Mucosa of stomach (tissue), 1 donor: ENCODE data around the gene CRYBG3.

ENCODE experiments used
- H3K27me3 ChIP-seq: one replicate; pipeline ENCODE4 v1.7.0; 2013; ENCODE audit warnings: mild to moderate bottlenecking, low read length; ENCODE audit not compliant: control insufficient read depth, insufficient read depth
- H3K36me3 ChIP-seq: one replicate; pipeline ENCODE4 v1.7.0; 2013; ENCODE audit warnings: low read length; ENCODE audit not compliant: control insufficient read depth, insufficient read depth
- H3K4me1 ChIP-seq: one replicate; pipeline ENCODE4 v1.7.0; 2013; ENCODE audit warnings: mild to moderate bottlenecking, low read length; ENCODE audit not compliant: control insufficient read depth, insufficient read depth
- H3K4me3 ChIP-seq: one replicate; pipeline ENCODE4 v1.7.0; 2013; ENCODE audit warnings: low read length
- H3K9ac ChIP-seq: one replicate; pipeline ENCODE4 v1.7.0; 2013; ENCODE audit warnings: mild to moderate bottlenecking, low read length, moderate library complexity
- H3K9me3 ChIP-seq: one replicate; pipeline ENCODE4 v1.7.0; 2013; ENCODE audit warnings: mild to moderate bottlenecking, low read length, moderate library complexity; ENCODE audit not compliant: control insufficient read depth
- donor health status: Pancreatic carcinoma.

The CRYBG3 gene

DNA sequence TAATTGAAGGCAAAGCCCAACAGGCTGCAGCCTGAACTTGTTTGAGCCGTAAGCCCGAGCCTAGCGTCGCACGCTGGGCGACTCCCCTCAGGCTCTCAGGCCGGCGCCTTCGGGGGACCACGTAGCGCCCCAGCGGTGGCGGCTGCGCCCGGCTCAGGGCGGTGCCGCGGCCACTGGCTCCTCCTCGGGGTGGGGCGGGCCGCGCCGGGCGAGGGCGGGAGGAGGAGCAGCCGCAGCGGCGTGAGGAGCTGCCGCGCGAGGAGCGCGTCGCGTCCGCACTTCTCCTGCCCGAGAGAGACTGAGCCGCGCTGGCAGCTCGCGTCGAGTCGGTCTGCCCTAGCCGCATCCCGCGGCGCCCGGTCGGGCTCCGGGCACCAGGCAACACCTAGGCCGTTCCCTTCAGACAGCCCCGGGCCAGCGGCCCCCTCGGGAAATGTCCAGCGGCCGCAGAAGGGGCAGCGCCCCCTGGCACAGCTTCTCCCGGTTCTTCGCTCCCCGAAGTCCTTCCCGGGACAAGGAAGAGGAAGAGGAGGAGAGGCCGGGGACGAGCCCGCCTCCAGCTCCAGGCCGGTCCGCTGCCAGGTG is at the start of gene CRYBG3:
TSS of gene CRYBG3 (plus strand) at position 238 of the 585 bp plus-strand sequence. CDS start at position 434, 196 bp downstream.
- no peaks in the 10 kb centered on the region for H3K9me3 ChIP-seq

DNA sequence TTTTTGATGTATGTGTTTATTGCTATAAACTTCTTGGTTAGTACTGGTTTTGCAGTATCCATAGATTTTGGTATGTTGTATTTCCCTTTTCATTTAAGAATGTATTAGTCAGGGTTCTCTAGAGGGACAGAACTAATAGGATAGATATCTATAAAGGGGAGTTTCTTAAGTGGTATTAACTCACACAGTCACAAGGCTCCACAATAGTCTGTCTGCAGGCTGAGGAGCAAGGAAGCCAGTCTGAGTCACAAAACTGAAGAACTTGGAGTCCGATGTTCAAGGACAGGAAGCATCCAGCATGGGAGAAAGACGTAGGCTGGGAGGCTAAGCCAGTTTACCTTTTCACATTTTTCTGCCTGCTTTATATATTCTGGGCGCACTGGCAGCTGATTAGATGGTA is 48.9 kb upstream of the CRYBG3 start:
- Histone ChIP-seq H3K36me3 (no peaks in the 10 kb centered on the region), H3K9ac (no peak overlapping the region), H3K9me3 (no peaks in the 10 kb centered on the region), H3K4me3 (no peak overlapping the region), H3K4me1 (no peaks in the 10 kb centered on the region), H3K27me3 (no peaks in the 10 kb centered on the region)

More for the DNA sequence above, at the start of gene CRYBG3:
- no peaks in the 10 kb centered on the region for H3K27me3 ChIP-seq
- no peaks in the 10 kb centered on the region for H3K36me3 ChIP-seq
- peak within 1 kb of the TSS; percentile 68 for H3K9ac ChIP-seq
- peak within 1 kb of the TSS; percentile 76 for H3K4me3 ChIP-seq
- no peaks in the 10 kb centered on the region for H3K4me1 ChIP-seq

DNA sequence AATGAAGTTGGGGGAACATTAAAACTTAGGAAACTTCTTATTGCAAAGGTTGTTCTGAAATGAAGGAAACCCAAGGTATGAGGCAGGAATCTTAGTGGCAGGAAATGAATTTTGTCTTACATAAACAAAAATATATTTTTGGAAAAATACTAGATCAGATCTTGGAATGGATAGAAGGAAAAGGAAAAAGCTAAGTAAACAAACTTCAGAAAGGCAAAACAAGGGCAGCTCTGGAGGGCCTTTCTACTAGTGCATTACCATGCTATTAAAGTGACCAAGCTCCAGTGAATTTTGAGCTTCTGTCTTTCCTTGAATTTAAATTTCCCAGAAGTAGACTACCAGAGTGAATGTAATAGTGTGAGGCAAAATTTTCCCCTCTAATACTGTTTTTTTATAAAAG is 43.7 kb upstream of the CRYBG3 start:
- H3K4me1 ChIP-seq, result no peaks in the 10 kb centered on the region
- H3K4me3 ChIP-seq, result no peak overlapping the region
- no peaks in the 10 kb centered on the region for H3K36me3 ChIP-seq
- no peak overlapping the region for H3K9ac ChIP-seq
- H3K27me3 ChIP-seq, result no peaks in the 10 kb centered on the region
- no peaks in the 10 kb centered on the region for H3K9me3 ChIP-seq

DNA sequence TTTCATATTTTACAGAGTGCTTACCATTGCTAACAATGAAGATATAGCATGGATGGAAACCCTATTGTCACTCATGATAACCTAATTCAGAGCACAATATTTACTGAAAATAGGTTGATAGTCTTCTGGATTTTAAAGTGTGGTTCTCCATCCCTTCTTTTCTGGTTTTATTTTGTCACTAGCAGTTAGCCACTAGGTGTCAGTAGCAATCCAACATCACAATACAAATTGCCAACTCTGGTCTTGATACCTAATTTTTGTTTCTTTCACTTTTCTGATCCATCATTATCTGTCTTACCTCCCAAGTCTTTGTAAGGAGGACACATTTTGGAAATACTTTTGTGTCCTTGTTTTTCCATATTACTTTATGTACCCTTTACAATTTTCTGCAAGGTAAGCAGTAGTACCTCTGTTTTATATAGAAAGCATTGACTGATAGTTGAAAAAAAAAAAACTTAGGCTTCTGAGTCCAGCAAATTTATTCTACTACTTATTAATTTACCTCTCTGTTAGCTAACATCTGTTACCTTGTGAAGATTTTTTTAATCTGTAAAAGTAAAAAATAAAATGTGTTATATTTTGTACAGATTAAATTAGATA is 28.3 kb upstream of the CRYBG3 start:
- no peaks in the 10 kb centered on the region for H3K36me3 ChIP-seq
- no peaks in the 10 kb centered on the region for H3K27me3 ChIP-seq
- no peaks in the 10 kb centered on the region for H3K4me1 ChIP-seq
- no peak overlapping the region for H3K9ac ChIP-seq
- H3K9me3 ChIP-seq, result no peaks in the 10 kb centered on the region
- H3K4me3 ChIP-seq, result no peak overlapping the region

DNA sequence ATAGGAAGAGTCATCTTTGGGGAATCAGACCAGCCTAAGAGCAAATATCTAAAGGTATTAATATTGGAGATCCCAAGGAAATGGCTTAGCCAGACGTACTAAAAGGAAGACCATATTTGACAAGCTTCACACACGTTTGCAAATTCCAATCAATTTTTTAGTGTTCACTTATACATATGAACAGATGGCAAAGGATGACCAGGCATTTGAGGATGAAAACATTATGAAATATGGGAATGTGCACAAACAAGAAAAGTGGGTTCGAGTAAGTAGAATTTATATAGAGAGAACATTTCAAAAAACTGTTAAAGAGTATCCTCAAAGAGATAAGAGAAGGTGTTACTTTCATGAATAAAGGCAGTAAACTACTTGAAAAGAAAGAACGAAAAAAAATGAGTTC is 25.9 kb upstream of the CRYBG3 start:
- Histone ChIP-seq H3K36me3 (no peaks in the 10 kb centered on the region), H3K27me3 (no peaks in the 10 kb centered on the region), H3K9me3 (no peaks in the 10 kb centered on the region), H3K4me3 (no peak overlapping the region), H3K4me1 (no peaks in the 10 kb centered on the region), H3K9ac (no peak overlapping the region)

DNA sequence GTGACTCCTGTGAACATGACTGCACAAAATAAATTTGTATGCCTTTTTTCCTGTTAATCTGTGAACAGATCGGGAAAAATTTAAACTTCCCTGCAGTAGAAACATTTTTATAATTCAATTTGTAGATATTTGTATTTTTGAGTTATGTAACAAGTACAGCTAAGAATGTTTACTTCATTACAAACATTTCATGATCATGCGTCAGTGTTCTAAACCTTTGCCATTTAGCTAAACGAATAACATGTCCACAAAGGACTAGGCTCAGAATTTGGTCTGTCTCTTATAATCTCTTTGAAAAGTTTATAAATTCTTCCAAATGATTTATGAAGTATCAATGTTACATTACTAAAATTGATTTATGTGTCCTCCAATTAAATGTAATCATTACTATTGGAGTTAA is 17.3 kb upstream of the CRYBG3 start:
- H3K36me3 ChIP-seq, result no peaks in the 10 kb centered on the region
- H3K27me3 ChIP-seq, result no peaks in the 10 kb centered on the region
- no peaks in the 10 kb centered on the region for H3K4me1 ChIP-seq
- no peak overlapping the region for H3K4me3 ChIP-seq
- H3K9me3 ChIP-seq, result no peaks in the 10 kb centered on the region
- H3K9ac ChIP-seq, result no peak overlapping the region

DNA sequence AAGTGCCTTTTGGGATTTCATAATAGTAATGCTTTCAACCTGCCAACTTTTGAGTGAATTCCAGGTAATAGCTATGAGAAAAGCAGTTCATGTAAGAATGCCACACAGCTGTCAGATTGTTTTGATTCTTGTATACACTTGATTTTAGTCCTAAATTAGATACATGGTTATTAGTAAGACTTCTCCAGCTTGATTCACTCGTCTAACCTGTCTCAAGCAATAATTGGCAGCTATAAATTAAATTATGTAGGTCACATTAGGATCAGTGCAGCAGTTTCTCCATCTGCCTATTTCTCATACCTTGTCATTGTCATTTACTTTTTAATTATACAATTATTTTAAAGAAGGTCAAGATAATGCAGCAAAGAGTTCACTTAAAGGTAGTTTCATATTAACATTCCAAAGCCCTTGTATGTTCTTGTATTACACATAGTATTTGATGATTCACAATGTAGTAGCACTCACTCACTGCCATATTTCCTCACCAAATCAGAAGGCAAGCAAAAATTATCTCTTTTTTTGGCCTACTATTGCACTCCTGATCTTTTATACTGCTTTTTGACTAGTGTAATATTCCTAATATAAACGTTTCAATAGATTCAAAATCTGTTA is 10.9 kb upstream of the CRYBG3 start:
- Histone ChIP-seq H3K9me3 (no peaks in the 10 kb centered on the region), H3K4me3 (no peak overlapping the region), H3K4me1 (no peaks in the 10 kb centered on the region), H3K36me3 (no peaks in the 10 kb centered on the region), H3K27me3 (no peaks in the 10 kb centered on the region), H3K9ac (no peak overlapping the region)

DNA sequence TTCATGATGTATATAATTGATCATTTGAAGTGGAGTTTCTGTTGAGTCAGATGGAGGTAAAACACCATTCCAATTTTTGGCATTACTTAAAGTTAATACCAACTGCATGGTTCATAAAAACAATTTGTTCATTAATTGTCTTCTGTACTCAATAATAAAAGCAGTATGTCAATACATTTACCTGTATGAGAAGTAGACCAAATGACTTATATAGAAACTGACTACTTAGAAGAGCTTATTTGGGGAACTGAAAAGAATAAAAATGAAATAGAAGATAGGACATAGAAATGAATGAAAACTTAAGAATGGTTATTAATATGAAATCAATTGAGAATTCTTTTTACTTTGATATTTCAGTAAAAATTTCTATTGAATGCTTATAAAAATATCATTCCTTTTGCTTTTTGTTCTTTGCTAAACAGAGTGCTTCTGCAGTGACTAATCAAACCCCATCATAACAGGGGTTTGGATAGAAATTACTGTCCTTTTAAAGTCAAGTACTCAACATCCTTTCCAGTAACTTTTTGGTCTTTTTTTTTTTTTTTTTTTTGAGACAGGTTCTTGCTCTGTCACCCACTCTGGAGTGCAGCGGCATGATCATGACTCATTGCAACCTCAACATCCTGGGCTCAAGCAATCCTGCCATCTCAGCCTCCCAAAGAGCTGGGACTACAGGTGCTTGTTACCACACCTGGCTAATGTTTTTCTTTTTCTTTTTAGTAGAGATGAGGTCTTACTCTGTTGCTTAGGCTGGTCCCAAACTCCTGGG is 6.5 kb upstream of the CRYBG3 start:
- Histone ChIP-seq H3K9me3 (no peaks in the 10 kb centered on the region), H3K36me3 (no peaks in the 10 kb centered on the region), H3K4me3 (no peak overlapping the region), H3K27me3 (no peaks in the 10 kb centered on the region), H3K9ac (no peak overlapping the region), H3K4me1 (no peaks in the 10 kb centered on the region)

DNA sequence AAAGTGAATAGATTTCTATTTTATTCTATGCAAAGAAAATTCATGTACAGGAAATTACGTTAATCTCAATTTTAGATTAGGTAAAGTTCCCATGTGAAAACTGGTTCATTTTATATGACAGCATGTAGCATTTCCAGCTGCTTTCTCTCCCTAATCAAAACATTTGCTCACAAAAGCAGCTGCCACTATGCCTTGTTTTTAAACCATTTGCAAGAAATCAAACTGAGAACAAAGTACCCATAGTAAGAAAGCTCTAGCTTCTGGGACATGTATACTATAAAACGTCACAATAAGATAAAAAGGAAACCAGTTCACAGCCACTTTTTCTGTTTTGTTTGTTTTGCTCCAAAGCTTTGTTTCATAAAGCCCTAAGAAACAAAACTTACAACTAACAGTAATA is 5.0 kb upstream of the CRYBG3 start:
- no peak overlapping the region for H3K4me3 ChIP-seq
- H3K27me3 ChIP-seq, result no peaks in the 10 kb centered on the region
- H3K36me3 ChIP-seq, result no peaks in the 10 kb centered on the region
- H3K9ac ChIP-seq, result no peak overlapping the region
- H3K4me1 ChIP-seq, result no peaks in the 10 kb centered on the region
- no peaks in the 10 kb centered on the region for H3K9me3 ChIP-seq

DNA sequence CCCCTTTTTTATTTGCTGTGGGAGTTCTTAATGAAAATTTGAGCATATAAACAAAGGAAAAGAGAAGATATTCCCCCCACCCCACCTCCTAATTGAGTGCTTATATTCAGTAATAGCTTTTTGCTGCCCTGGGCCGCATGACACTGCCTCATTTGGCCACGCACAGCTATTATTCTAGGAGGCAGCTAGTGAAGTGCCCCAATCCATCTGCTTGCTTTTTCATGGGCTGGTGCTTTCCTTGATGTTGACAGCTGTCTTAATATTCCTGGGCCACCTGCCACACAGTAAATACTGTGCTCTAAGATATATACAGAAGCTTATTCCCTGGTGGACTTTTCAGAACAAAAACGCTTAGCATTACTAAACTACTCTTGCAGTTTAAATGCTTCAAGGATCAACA is 3.8 kb upstream of the CRYBG3 start:
- H3K4me1 ChIP-seq, result no peaks in the 10 kb centered on the region
- no peak overlapping the region for H3K9ac ChIP-seq
- no peaks in the 10 kb centered on the region for H3K27me3 ChIP-seq
- no peaks in the 10 kb centered on the region for H3K9me3 ChIP-seq
- H3K4me3 ChIP-seq, result no peak overlapping the region
- no peaks in the 10 kb centered on the region for H3K36me3 ChIP-seq

DNA sequence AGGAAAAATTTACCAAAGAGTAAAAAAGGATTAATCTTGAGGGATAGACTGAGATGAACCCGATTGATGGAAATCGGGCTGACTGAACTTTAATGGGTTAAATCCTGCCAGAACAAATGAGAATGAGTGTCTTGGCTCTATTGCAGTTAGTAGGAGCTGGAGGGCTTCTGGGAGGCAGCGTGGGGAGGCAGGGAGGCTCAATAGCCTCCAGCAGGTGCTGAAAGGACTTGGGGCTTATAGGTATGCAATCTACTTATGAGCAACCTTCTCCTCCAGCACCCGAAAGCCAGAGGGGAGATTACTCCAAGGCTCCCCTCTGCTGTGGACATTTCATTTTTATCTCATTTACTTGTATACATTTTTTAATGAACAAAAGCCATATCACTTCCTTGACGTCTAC is 1.0 kb upstream of the CRYBG3 start:
- Histone ChIP-seq H3K27me3 (no peaks in the 10 kb centered on the region), H3K36me3 (no peaks in the 10 kb centered on the region), H3K4me1 (no peaks in the 10 kb centered on the region), H3K9ac (no peak overlapping the region), H3K9me3 (no peaks in the 10 kb centered on the region), H3K4me3 (no peak overlapping the region)

DNA sequence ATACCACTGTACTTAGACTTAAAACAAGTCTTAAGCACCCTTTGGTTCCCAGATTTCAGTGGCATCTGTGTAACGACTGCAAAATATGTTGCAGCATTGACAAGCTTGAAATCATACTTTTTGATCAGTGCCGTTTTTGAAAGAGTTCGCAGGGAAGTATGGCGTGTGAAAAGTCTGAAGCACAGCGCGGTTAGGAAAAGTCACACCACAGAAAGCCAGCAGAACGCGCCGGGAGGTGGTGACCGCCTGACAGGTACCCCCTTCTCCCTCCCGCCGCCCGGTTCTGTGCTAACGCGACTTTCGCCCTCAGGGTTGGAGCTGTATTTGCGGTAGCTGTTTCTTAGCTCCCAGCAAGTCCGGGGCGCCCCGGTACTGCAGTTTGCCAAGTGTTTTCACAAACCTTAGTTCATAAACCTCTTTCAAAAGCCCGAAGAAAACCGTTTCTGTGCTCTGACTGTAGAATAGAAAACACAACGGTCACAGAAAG is 481 bp upstream of the CRYBG3 start:
- Histone ChIP-seq H3K36me3 (no peaks in the 10 kb centered on the region), H3K4me1 (no peaks in the 10 kb centered on the region), H3K9me3 (no peaks in the 10 kb centered on the region), H3K9ac (peak overlapping the region; percentile 68), H3K4me3 (peak overlapping the region; percentile 76), H3K27me3 (no peaks in the 10 kb centered on the region)
